Upper lobe of left lung (tissue), 4 donors: ENCODE measurements around the gene ACR.
"Not testable (repeated sequence)": the region's sequence is repeated elsewhere in the genome, so short reads cannot be mapped to it uniquely, and the experiment has no call there.

Source experiments
- CTCF ChIP-seq, 6 experiments: fragments of 450-650 bp in 4 of 6; fragments of 200-600 bp in 2 of 6; sonication (generic) in 2 of 6; IDR thresholded peaks; one replicate each; pipeline ENCODE4 v1.5.1; 2016 to 2019; ENCODE audit warnings: antibody characterized with exemption in 6 of 6
- POLR2A ChIP-seq, 4 donors: fragments of 450-650 bp; IDR thresholded peaks; one replicate each; pipeline ENCODE4 v1.5.1; 2016 to 2017; ENCODE audit warnings: antibody characterized with exemption in 4 of 4, mild to moderate bottlenecking in 2 of 4
- POLR2AphosphoS5 ChIP-seq, 2 donors: sonication (generic); formaldehyde crosslinking; IDR thresholded peaks; one replicate each; pipeline ENCODE4 v1.5.1; 2017; ENCODE audit warnings: antibody characterized with exemption in 2 of 2

GRCh38 chr22:50744424-50744823 lies 6.4 kb downstream of the ACR start:
- TF ChIP-seq CTCF, POLR2A, POLR2AphosphoS5 (IDR thresholded peaks at IDR 0.05): not testable (repeated sequence)
